IMR-90 (cell line): ENCODE results near the gene SDHB.
A peak's percentile ranks its signal among the peaks of the same experiment; 100 is the strongest.

Source experiments
- BHLHE40 ChIP-seq: fragments of 150-350 bp; IDR thresholded peaks from 2 replicates; pipeline ENCODE4 v1.6.1; 2016; ENCODE audit warnings: mild to moderate bottlenecking, low read depth, low read length
- CHD1 ChIP-seq: IDR thresholded peaks from 2 replicates; pipeline ENCODE4 v1.6.1; 2012; ENCODE audit warnings: low read depth, low read length, improper control_type of control experiment
- FOS ChIP-seq: fragments of 150-350 bp; IDR thresholded peaks from 2 replicates; pipeline ENCODE4 v1.6.1; 2016; ENCODE audit warnings: low read depth, low read length
- MAFK ChIP-seq: IDR thresholded peaks from 2 replicates; pipeline ENCODE4 v1.6.1; 2012; ENCODE audit warnings: low read depth, low read length, improper control_type of control experiment
- MAZ ChIP-seq: IDR thresholded peaks from 2 replicates; pipeline ENCODE4 v1.6.1; 2012; ENCODE audit warnings: low read depth, mild to moderate bottlenecking, low read length, improper control_type of control experiment, moderate library complexity, borderline replicate concordance
- MXI1 ChIP-seq: IDR thresholded peaks from 2 replicates; pipeline ENCODE4 v1.6.1; 2012; ENCODE audit warnings: low read depth, mild to moderate bottlenecking, low read length, moderate library complexity, borderline replicate concordance
- POLR2A ChIP-seq: IDR thresholded peaks from 2 replicates; pipeline ENCODE4 v1.6.1; 2012; ENCODE audit warnings: mild to moderate bottlenecking, low read depth, low read length
- RAD21 ChIP-seq: IDR thresholded peaks from 2 replicates; pipeline ENCODE4 v1.6.1; 2012; ENCODE audit warnings: low read length, improper control_type of control experiment
- RCOR1 ChIP-seq: IDR thresholded peaks from 2 replicates; pipeline ENCODE4 v1.6.1; 2012; ENCODE audit warnings: mild to moderate bottlenecking, low read length, improper control_type of control experiment; ENCODE audit not compliant: insufficient replicate concordance
- RFX5 ChIP-seq: IDR thresholded peaks from 2 replicates; pipeline ENCODE4 v1.8.0; 2012; ENCODE audit warnings: low read depth, mild to moderate bottlenecking, low read length, moderate library complexity
- SMC3 ChIP-seq: fragments of 150-350 bp; IDR thresholded peaks from 2 replicates; pipeline ENCODE4 v1.6.1; 2016; ENCODE audit warnings: low read depth, mild to moderate bottlenecking, antibody characterized with exemption, low read length, moderate library complexity
- USF2 ChIP-seq: fragments of 150-350 bp; IDR thresholded peaks from 2 replicates; pipeline ENCODE4 v1.6.1; 2017; ENCODE audit warnings: mild to moderate bottlenecking, antibody characterized with exemption, low read length, low read depth
- TF ChIP-seq, protein P1 (sequence below): conservative IDR thresholded peaks from 2 replicates; pipeline ENCODE4 v1.5.1; 2012; ENCODE audit warnings: mild to moderate bottlenecking, low read depth, low read length, improper control_type of control experiment
- TF ChIP-seq, protein P2 (sequence below): fragments of 150-350 bp; IDR thresholded peaks from 2 replicates; pipeline ENCODE4 v1.6.1; 2016; ENCODE audit warnings: low read depth, mild to moderate bottlenecking, low read length, moderate library complexity, borderline replicate concordance

DNA sequence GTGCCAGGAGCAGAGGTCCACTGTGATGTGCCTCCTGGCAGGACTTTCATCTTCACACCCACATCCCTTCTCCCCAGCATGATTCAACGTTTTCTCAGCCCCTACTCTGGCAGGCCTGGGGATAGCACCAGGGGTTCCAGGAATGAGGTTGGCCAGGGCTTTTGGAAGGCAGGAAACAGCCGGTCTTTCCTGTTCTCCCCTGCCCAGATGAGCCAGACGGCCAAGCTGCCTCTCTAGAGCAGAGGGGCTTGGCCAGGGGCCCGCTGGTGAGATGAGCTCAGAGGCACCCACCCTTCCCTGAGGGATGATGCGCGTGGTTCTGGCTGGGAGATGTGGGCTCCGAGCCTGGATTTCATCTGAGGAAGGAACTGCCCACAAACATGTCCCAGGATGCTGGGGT, 69.1 kb downstream of the SDHB start:
- TF ChIP-seq, protein P1, sequence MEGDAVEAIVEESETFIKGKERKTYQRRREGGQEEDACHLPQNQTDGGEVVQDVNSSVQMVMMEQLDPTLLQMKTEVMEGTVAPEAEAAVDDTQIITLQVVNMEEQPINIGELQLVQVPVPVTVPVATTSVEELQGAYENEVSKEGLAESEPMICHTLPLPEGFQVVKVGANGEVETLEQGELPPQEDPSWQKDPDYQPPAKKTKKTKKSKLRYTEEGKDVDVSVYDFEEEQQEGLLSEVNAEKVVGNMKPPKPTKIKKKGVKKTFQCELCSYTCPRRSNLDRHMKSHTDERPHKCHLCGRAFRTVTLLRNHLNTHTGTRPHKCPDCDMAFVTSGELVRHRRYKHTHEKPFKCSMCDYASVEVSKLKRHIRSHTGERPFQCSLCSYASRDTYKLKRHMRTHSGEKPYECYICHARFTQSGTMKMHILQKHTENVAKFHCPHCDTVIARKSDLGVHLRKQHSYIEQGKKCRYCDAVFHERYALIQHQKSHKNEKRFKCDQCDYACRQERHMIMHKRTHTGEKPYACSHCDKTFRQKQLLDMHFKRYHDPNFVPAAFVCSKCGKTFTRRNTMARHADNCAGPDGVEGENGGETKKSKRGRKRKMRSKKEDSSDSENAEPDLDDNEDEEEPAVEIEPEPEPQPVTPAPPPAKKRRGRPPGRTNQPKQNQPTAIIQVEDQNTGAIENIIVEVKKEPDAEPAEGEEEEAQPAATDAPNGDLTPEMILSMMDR: no peak
- TF ChIP-seq RAD21 (no peak; the same call in 1 of the 2 replicates), USF2 (no peak), MAFK (no peak), RFX5 (no peak), BHLHE40 (0 out of 2 replicates have a peak, but pooled peaks have one; percentile 16), MAZ (peak; percentile 35; the same call in 1 of the 2 replicates), POLR2A (no peak), FOS (peak; percentile 31; the same call in 1 of the 2 replicates), SMC3 (no peak), MXI1 (no peak), CHD1 (no peak), RCOR1 (peak; percentile 12)
- TF ChIP-seq, protein P2, sequence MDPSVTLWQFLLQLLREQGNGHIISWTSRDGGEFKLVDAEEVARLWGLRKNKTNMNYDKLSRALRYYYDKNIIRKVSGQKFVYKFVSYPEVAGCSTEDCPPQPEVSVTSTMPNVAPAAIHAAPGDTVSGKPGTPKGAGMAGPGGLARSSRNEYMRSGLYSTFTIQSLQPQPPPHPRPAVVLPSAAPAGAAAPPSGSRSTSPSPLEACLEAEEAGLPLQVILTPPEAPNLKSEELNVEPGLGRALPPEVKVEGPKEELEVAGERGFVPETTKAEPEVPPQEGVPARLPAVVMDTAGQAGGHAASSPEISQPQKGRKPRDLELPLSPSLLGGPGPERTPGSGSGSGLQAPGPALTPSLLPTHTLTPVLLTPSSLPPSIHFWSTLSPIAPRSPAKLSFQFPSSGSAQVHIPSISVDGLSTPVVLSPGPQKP: no peak
